Amniotic stem cell (primary cell): Measurements from ENCODE around the gene UPK1B.
A peak's percentile ranks its signal among the peaks of the same experiment; 100 is the strongest.
"Not testable (repeated sequence)": the region's sequence is repeated elsewhere in the genome, so short reads cannot be mapped to it uniquely, and the experiment has no call there.

Experiments used
- DNase-seq: peaks from one replicate; lab custom pipeline; 2025; lab: John Stamatoyannopoulos, UW

UPK1B gene

DNA sequence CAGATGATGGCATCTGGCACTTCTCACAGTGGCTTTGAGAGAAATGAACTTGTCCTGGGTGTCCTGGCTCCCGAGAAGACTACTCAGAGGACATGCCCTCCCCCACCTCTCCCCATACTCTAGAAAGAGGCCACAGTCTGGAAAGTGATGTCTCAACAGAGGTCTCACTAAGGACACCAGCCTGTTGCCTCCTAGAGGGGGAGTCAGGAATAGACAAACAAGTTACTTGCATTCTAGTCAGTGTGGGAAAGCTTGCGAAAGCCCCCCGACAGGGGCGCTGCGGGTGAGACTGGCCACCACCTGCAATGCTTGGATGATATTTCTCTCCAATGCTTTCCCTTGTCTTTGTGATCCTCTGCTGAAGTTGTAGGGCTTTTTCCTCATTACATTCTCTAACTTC is 50.1 kb downstream of the UPK1B start:
- DNase-seq: no peak

DNA sequence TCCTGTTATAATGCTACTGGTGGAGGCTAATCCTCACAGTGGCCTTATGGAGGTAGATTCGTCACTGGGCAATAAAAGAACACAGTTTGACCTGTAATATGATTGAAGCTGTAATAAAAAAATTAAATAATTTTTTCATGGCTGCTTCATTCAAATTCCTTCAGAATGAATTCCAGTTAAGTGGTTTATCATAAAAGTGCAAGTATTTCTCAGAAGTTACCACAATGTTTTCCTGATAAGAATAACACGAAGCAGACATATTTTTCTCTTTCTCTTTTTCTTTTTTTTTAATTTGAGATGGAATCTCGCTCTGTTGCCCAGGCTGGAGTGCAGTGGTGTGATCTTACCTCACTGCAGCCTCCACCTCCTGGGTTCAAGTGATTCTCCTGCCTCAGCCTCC is 51.7 kb downstream of the UPK1B start:
- no peak for DNase-seq

DNA sequence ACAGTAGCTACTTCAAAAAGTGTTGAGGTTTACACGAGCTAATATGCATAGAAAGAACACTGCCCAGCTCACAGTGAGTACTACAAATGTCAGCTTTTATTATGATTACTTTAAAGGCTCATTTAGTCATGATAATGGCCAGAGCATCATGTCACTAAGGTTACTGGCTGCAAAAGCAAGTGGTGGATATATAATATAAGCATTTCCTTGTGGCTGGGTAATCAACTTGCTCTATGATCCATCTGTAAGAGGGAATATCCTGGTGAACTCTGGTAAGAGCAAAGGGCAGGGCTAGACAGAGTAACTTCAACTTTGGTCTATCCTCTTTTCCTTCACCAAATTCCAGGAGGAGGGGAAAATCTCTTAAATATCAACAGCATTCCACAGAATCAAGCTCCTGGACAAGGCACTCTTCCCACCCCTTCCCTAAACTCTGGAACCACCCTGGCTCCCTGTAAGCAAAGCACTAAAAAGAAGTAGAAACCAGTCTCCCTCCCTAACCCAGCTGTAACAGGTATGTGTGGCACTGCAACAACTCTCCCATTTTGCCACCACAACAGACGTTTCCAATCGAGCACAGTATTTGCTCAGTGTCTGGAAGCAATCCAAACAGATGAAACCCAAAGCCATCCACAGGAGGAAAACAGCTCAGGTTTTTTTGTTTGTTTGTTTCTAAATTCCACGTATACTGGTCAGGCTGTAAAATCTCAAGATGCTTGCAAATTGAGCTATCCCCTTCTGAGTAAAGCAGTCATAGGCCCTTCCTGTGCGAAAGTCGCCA is 53.9 kb downstream of the UPK1B start:
- DNase-seq: no peak

DNA sequence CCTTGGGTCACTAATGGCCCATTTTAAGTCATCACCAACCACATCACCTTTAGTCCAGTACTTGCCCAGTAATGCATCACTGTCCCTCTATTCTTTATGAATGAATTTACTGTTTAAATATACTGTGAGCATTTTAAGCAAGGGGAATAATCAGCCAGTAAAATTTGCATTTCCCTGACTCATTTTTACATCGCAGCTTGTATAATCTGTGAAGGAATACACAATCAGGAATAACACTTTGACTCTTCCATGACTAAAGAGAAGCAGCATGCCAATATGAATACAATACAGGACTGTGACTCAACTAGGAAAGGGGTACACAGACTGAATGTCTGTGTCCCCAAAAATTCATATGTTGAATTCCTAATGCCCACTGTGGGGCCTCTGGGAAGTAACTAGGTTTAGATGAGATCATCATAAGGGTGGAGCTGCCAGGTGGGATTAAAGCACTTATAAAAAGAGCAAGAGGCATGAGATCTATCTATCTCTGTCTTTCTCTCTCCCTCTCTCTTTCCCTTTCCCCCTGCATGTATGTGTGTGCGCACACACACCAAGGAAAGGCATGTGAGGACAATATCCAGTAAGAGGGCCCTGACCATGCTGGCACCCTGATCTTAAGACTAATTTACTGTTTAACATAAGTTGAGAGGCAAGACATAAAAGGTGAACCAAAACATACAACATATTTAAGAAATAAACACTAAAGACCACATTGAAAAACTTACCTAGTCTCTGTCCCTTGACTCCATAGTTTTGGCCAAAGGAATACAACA is 55.2 kb downstream of the UPK1B start:
- no peak for DNase-seq

DNA sequence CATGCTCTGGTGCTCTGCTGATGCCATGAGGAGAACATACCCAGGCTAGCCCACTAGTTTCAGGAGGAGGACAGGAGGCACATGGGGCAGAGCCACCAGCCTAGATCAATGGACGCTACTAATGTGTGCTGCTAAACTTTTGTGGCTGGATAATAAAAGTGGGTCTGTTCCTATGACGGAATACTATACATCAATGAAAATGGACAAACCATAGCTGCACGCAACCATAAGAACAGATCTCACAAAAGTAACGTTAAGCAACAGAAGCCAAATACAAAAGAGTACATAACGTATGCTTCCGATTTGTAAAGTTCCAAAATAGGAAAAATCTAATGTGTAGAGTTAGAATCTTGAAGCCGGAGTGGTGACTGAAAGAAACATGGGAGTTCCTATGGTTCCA is 55.8 kb downstream of the UPK1B start:
- no peak for DNase-seq

DNA sequence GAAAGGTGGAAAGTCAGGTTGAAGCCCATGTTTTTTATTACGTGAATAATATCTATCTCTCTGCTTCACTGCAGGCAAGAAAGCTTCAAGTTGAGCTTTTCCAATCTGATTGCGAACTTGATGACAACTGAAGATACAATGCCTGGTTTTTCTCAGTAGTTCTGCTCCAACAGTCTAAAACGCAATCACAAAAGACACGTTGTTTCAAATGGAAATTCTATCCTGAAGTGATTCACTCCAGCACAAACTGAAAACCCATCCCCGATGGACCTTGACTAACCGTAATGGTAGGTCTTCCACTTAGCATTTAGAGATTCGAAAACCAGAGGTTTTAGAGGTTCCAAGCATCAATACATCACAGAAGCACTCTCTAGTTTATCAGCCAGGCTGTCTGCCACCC is 56.7 kb downstream of the UPK1B start:
- DNase-seq: no peak

DNA sequence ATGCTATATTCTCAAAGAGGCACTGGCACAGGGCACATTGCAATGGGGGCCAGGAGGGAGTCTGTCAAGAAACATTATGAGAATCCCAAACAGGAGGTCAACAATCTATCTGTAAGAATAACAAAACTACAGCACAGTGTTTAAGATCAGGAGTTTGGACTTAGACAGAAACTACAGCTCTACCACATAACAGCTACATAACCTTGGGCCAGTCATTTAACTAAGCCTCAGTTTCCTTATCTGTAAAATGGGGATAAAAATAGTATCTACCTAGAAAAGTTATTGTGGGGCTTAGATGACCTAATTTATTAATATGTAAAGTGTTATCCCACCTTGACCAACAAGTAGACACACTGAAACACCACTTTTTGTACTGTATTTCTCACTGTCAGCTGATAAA is 57.3 kb downstream of the UPK1B start:
- DNase-seq: no peak

DNA sequence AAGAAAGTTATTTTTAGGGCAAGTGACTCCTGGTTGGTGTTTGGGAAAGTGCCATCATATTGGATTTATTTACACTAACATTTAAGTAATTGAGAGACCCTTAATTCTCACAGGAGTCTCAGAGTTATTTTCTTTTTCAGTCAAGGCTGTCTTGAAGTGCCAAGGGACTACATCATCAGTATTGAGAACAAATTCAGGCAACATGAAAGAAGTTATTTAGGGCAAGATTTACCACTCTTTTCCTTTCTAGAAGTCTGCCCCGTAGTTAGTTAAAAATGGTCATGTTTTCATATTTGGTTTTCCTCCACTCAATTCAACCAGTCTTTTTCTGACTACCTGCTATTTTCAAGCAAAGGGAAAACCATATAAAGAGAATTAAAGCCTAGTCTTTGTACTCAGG is 61.2 kb downstream of the UPK1B start:
- no peak for DNase-seq

DNA sequence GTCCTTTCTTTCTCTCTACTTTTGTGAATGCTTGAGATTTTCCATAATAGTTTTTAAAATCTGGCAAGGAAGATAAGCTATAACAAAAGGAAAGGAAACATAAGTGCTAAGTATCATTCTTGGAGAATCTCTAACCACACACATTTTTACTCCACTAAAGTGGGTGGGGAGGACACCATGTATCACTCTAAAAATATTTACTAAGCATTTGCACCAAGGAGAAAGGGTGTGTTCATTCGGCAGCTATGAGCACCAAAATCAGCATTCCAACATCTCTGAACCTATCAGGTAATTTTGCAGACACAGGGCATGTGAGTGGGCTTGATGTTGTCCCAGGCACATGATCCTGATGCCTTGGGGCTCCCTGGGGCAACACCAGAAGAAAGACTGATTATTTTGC is 61.8 kb downstream of the UPK1B start:
- DNase-seq: no peak

DNA sequence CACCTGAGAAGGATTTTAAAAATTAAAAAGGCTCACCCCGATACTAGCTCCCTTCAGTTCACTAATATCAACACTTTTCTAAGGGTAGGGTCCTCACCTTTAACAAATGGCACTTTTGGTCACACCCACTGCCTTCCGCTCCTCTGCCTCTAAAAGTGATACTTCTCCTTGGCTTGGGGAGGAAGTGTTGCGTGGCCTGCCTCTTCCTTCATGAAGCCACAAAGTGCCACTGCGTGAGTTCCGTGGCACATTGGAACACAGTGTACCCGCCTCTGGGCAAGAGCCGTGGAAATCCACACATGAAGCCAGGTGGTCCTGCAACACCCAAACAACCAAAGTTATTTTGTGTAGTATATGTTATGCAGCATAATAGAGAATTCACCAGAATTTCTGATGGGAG is 63.4 kb downstream of the UPK1B start:
- DNase-seq: no peak

DNA sequence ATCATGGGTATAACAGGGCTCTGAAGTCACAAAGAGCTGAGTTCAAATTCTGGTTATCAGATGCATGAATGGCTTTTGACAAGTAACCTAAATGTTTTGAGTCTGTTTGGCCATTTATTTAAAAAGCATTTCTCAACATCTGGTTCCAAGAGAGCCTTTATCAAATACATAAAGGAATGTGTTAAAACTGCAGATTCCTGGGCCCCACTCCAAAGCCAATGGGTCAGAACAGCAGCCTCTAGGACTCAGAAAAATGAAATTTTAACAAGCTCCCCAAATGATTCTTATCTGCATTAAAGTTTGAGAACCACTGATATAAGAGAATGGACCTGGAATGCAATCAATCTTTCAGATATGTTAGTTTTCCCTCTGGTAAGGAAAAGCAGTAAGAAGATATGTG is 63.9 kb downstream of the UPK1B start:
- DNase-seq: no peak

DNA sequence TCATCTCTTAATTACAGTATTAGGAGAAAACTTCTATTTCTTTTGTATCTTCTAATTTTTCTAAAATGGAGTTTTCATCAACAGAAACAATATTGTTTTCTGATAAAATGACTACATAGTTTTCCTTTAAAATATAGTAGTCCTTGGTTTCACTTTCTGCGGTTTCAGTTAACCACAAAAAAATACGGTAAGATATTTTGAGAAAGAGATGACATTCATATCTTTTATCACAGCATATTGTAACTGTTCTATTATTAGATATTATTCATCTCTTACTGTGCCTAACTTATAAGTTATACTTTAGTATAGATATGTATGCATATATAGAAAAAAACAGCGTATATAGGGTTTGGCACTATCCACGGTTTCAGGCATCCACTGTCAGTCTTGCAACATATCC is 65.0 kb downstream of the UPK1B start:
- no peak for DNase-seq

DNA sequence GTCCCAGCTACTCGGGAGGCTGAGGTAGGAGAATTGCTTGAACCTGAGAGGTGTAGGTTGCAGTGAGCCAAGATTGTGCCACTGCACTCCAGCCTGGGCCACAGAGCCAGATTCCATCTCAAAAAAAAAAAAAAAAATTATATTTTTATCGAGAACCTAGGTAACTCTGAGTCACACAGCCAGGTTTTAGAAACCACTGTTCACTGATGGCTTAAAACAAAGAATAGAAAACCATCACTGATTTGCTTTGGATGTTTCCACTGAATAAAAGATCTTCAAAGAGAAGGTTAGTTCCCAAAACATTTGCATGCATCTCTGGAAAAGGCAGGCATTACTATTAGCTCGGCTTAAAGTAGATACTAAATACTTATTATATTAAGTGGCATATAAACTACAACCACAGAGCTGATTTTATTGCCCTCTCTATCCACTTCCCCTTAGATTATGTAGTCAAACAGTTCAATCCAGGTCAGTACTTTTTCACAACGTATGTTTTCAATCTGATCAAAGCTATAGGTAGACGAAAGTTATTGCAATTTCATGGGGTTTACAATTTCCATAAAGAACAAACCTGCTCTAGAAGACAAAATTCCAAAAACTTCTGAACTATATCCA is 65.9 kb downstream of the UPK1B start:
- DNase-seq: no peak

DNA sequence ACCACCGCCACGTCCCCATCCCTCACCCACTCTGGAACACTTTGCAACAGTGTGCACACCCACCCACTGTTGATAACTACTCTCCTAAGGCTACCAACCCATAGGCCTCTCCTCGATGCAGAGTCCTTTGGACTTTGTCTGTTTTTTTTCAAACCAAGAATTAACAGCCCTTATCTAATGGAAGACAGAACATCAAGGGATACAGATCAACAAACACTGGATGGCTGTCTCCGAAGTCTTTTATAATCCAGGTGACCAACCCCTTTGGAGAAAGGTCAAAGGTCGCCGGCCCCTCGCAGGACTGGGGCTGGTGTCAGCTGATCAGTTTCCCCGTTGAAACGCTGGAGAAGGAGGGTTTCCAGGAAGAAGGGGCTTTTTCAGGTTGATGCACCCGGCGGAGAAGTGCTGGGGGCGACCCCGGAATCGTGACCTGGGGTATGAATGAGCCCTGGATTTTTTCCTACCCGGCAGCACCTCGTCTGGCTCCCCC is 66.7 kb downstream of the UPK1B start:
- no peak for DNase-seq

DNA sequence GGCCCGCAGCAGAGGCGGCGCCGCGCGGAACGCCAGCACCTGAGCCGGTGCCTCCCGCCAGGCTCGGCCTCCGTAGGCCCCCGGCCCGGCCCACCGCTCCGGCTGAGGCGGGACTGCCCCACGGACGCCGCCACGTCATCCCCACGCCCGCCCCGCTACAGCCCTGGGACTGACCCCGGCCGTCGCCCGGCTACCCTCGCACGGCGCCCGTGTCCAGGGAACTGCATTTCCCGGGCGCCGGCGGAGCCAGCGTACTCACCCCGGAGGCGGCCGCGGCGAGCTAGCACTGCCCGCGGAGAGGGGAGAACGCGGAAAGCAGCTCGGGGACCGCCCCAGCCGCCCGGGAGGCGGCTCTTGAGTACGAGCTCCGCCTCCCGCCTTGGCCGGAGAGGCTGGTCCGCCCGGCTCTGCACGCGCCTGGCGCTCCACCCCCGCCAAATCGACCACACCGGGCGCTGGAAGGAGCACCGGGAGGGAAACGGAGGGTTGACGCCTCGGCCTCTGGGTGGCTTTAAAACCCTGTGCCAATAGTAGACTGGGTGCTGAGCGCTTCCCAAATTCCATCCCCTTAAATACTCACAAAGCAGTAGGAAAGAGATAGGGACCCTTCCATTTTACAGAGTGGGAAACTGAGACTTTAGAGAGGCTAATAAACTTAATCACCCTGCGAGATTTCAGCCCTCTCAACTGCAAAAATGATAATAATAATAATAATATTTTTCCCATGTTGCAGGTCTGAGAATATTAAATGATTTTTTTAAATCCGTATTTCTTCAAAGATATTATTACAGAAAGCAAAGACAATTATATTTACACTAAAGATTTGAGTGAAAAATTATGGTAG is 67.4 kb downstream of the UPK1B start, which contains the start of gene B4GALT4:
Gene B4GALT4, minus strand, starts transcription at position 288 of the 844 bp plus-strand sequence. CDS start 10,779 bp downstream, outside the sequence.
- DNase-seq: peak; percentile 61

DNA sequence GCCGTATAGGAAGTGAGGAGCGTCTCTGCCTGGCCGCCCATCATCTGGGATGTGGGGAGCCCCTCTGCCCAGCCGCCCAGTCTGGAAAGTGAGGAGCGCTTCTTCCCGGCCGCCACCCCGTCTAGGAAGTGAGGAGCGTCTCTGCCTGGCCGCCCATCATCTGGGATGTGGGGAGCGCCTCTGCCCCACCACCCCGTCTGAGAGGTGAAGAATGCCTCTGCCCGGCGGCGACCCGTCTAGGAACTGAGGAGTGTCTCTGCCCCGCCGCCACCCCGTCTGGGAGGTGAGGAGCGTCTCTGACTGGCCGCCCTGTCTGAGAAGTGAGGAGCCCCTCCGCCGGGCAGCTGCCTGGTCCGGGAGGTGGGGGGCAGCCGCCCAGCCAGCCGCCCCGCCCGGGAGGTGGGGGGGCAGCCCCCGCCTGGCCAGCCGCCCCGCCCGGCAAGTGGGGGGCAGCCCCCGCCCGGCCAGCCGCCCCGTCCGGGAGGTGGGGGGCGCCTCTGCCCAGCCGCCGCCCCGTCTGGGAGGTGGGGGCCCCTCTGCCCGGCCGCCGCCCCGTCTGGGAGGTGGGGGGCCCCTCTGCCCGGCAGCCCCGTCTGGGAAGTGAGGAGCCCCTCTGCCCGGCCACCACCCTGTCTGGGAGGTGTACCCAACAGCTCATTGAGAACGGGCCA is 69.1 kb downstream of the UPK1B start:
- not testable (repeated sequence) for DNase-seq

DNA sequence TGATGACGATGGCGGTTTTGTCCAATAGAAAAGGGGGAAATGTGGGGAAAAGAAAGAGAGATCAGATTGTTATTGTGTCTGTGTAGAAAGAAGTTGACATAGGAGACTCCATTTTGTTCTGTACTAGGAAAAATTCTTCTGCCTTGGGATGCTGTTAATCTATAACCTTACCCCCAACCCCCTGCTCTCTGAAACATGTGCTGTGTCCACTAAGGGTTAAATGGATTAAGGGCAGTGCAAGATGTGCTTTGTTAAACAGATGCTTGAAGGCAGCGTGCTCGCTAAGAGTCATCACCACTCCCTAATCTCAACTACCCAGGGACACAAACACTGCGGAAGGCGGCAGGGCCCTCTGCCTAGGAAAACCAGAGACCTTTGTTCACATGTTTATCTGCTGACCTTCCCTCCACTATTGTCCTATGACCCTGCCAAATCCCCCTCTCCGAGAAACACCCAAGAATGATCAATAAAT is 69.7 kb downstream of the UPK1B start:
- DNase-seq: not testable (repeated sequence)

DNA sequence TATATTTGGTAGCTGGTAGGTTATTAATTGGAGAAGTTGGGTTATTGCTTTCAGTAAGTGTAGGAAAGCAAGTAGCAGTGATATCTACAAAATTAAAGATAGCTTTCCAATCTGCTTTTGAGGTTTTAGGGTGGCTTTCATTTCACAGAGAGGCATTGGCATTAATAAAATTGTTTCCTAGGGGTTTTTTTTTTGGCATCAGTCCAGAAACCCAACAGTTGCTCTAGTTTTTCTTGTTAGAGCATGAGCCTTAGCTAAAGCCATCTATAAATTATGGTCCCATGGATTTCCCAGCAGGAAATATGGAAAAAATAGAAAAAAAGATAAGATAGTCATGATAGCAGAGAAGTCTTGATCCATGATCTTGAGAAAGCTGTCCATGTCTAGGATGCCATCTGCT is 70.3 kb downstream of the UPK1B start:
- no peak for DNase-seq

DNA sequence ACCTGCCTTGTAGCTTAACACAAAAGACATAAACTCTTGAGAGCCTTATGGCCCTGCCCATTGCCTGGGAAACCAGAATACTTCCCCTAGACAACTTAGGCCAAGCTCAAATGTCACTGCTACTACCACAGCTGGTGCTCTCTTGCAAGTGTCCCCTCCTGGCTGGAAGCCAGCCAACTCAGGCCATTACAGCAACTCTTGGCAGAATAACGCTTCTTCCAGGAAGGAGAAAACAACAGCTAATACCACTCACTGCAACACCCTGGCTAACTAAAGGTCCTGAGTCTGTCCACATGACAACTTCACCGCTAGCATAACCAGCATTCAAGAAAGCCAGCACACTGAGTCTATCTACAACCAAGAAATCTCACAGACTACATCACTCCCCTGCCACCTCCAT is 72.4 kb downstream of the UPK1B start:
- DNase-seq: no peak
